Vagina (tissue), 2 donors: Measurements from ENCODE around the gene ARHGEF12.

Source experiments
- CTCF ChIP-seq, 3 experiments: fragments of 450-650 bp in 2 of 3; fragments of 200-600 bp in 1 of 3; sonication (generic) in 1 of 3; IDR thresholded peaks; one replicate each; pipeline ENCODE4 v1.5.1; 2017 to 2019; ENCODE audit warnings: antibody characterized with exemption in 3 of 3, mild to moderate bottlenecking in 2 of 3, moderate library complexity in 2 of 3
- POLR2A ChIP-seq, 2 donors: fragments of 450-650 bp; IDR thresholded peaks; one replicate each; pipeline ENCODE4 v1.6.1; 2017; ENCODE audit warnings: antibody characterized with exemption in 2 of 2, mild to moderate bottlenecking in 2 of 2, moderate library complexity in 2 of 2

- TF ChIP-seq CTCF (IDR thresholded peaks at IDR 0.05) (no peak), POLR2A (IDR thresholded peaks at IDR 0.05) (no peak)
Measured at GRCh38 chr11:120338107-120338933, 2.1 kb downstream of the ARHGEF12 start.
